Activated naive CD8-positive, alpha-beta T cell treated with anti-CD3 and anti-CD28 coated beads, Interleukin-2, amount 10 ng/mL, durations not matched to agents 7 days and 5 days (primary cell): ENCODE data around the gene CREB3L2. TPM values are rescaled to one million over a fixed set of nuclear protein-coding genes. Genes with fewer than 3 reads are reported as not detected.
"Not testable (repeated sequence)": the region's sequence is repeated elsewhere in the genome, so short reads cannot be mapped to it uniquely, and the experiment has no call there.

Experiments
- ATAC-seq: fragments of 150-1000 bp; cut with Tn5 transposase; one replicate; pipeline ENCODE4 v1.10.0; 2021; ENCODE audit warnings: low read depth, moderate library complexity
- POLR2A ChIA-PET: fragments of 350-600 bp; sonication (Branson Sonifier 250); formaldehyde crosslinking; loops from one replicate; lab custom pipeline; 2021; ENCODE audit warnings: antibody characterized with exemption; lab: Charles Lee
- DNase-seq: peaks from one replicate; pipeline ENCODE4 v3.0.0; 2021
- H3K27ac Mint-ChIP-seq: one replicate; pipeline ENCODE4 v1.8.0; 2022; ENCODE audit warnings: mild to moderate bottlenecking, mixed read lengths
- H3K27me3 Mint-ChIP-seq: one replicate; pipeline ENCODE4 v1.8.0; 2022; ENCODE audit warnings: mild to moderate bottlenecking, moderate library complexity, mixed read lengths
- H3K36me3 Mint-ChIP-seq: one replicate; pipeline ENCODE4 v1.8.0; 2021; ENCODE audit warnings: mild to moderate bottlenecking, mixed read lengths
- H3K4me1 Mint-ChIP-seq: one replicate; pipeline ENCODE4 v1.8.0; 2021; ENCODE audit warnings: mixed read lengths
- H3K4me3 Mint-ChIP-seq: one replicate; pipeline ENCODE4 v1.8.0; 2022; ENCODE audit warnings: mild to moderate bottlenecking, moderate library complexity, mixed read lengths
- H3K9me3 Mint-ChIP-seq: one replicate; pipeline ENCODE4 v1.8.0; 2021; ENCODE audit warnings: mixed read lengths
- total RNA-seq, 2 experiments: library from RNA; stranded (reverse); gene quantifications; one replicate each; pipeline ENCODE4 v1.2.3, GENCODE V29; 2021

Gene CREB3L2
- total RNA-seq, 2 experiments from 2014 or later = 20.6 to 25.4 TPM

- peaks cover 11% of the 10 kb centered on the region for H3K9me3 Mint-ChIP-seq
Observed at GRCh38 chr7:137836113-137836509, 165.8 kb downstream of the CREB3L2 start.

GRCh38 chr7:137835486-137836112 lies 166.3 kb downstream of the CREB3L2 start:
- Mint-ChIP-seq H3K36me3 (no peaks in the 10 kb centered on the region), H3K4me3 (no peak overlapping the region), H3K9me3 (peaks cover 11% of the 10 kb centered on the region), H3K4me1 (no peaks in the 10 kb centered on the region), H3K27ac (no peak overlapping the region), H3K27me3 (peaks cover 10% of the 10 kb centered on the region)
- DNase-seq (no peak), ATAC-seq (no peak)
- POLR2A ChIA-PET = no interaction called here

More at GRCh38 chr7:137836113-137836509, 165.8 kb downstream of the CREB3L2 start:
- ATAC-seq (no peak), DNase-seq (no peak)
- H3K27me3 Mint-ChIP-seq = peaks cover 12% of the 10 kb centered on the region
- no peaks in the 10 kb centered on the region for H3K4me1 Mint-ChIP-seq
- no peak overlapping the region for H3K4me3 Mint-ChIP-seq
- no peaks in the 10 kb centered on the region for H3K36me3 Mint-ChIP-seq
- POLR2A ChIA-PET = no interaction called here
- H3K27ac Mint-ChIP-seq = no peak overlapping the region

- no peaks in the 10 kb centered on the region for H3K4me1 Mint-ChIP-seq
- peaks cover 6% of the 10 kb centered on the region for H3K27me3 Mint-ChIP-seq
- peaks cover 11% of the 10 kb centered on the region for H3K9me3 Mint-ChIP-seq
- POLR2A ChIA-PET = no interaction called here
- H3K27ac Mint-ChIP-seq = no peak overlapping the region
- no peaks in the 10 kb centered on the region for H3K36me3 Mint-ChIP-seq
- no peak for ATAC-seq
- H3K4me3 Mint-ChIP-seq = no peak overlapping the region
- DNase-seq = no peak
Observed at GRCh38 chr7:137834552-137834951, 167.3 kb downstream of the CREB3L2 start.

GRCh38 chr7:137832990-137833389 lies 168.9 kb downstream of the CREB3L2 start:
- DNase-seq, H3K4me1 Mint-ChIP-seq, ATAC-seq, POLR2A ChIA-PET, H3K36me3 Mint-ChIP-seq, H3K27ac Mint-ChIP-seq, H3K4me3 Mint-ChIP-seq, H3K27me3 Mint-ChIP-seq: not testable (repeated sequence)
- peaks cover 11% of the 10 kb centered on the region for H3K9me3 Mint-ChIP-seq

GRCh38 chr7:137832382-137832781 lies 169.5 kb downstream of the CREB3L2 start:
- Mint-ChIP-seq H3K36me3 (no peaks in the 10 kb centered on the region), H3K9me3 (peaks cover 11% of the 10 kb centered on the region), H3K4me1 (no peaks in the 10 kb centered on the region), H3K27ac (no peak overlapping the region), H3K4me3 (no peak overlapping the region), H3K27me3 (peaks cover 2% of the 10 kb centered on the region)
- ATAC-seq = no peak
- DNase-seq = no peak
- POLR2A ChIA-PET = no interaction called here

- DNase-seq, H3K27me3 Mint-ChIP-seq, H3K36me3 Mint-ChIP-seq, H3K27ac Mint-ChIP-seq, POLR2A ChIA-PET, H3K4me1 Mint-ChIP-seq, H3K4me3 Mint-ChIP-seq, ATAC-seq: not testable (repeated sequence)
- peaks cover 11% of the 10 kb centered on the region for H3K9me3 Mint-ChIP-seq
Observed at GRCh38 chr7:137831555-137831954, 170.3 kb downstream of the CREB3L2 start.

GRCh38 chr7:137829337-137829992 lies 172.4 kb downstream of the CREB3L2 start:
- DNase-seq (no peak), ATAC-seq (no peak)
- Mint-ChIP-seq H3K36me3 (no peaks in the 10 kb centered on the region), H3K27me3 (no peaks in the 10 kb centered on the region), H3K4me1 (no peaks in the 10 kb centered on the region), H3K9me3 (peaks cover 8% of the 10 kb centered on the region), H3K27ac (no peak overlapping the region), H3K4me3 (no peak overlapping the region)
- POLR2A ChIA-PET = no interaction called here

GRCh38 chr7:137828456-137828855 lies 173.4 kb downstream of the CREB3L2 start:
- no peak overlapping the region for H3K4me3 Mint-ChIP-seq
- no peaks in the 10 kb centered on the region for H3K27me3 Mint-ChIP-seq
- H3K9me3 Mint-ChIP-seq = peaks cover 8% of the 10 kb centered on the region
- POLR2A ChIA-PET = no interaction called here
- ATAC-seq = no peak
- H3K36me3 Mint-ChIP-seq = no peaks in the 10 kb centered on the region
- H3K4me1 Mint-ChIP-seq = no peaks in the 10 kb centered on the region
- no peak for DNase-seq
- no peak overlapping the region for H3K27ac Mint-ChIP-seq

GRCh38 chr7:137825489-137825888 lies 176.4 kb downstream of the CREB3L2 start:
- Mint-ChIP-seq H3K36me3 (no peaks in the 10 kb centered on the region), H3K27me3 (peaks cover 11% of the 10 kb centered on the region), H3K27ac (no peak overlapping the region), H3K4me3 (no peak overlapping the region), H3K4me1 (no peaks in the 10 kb centered on the region), H3K9me3 (no peaks in the 10 kb centered on the region)
- POLR2A ChIA-PET = no interaction called here
- DNase-seq = no peak
- ATAC-seq = no peak

Other genes with a start within 250 kb of the CREB3L2 start
- gene DGKI, start 155.1 kb downstream of the CREB3L2 start, total RNA-seq = not detected
- not detected for gene AKR1D1, start 74.4 kb upstream of the CREB3L2 start, total RNA-seq